Thymus (tissue), 11 donors: ENCODE data around the gene ARSG. TPM values are rescaled to one million over a fixed set of nuclear protein-coding genes. Genes with fewer than 3 reads are reported as not detected.

ENCODE experiments used
- DNase-seq, 9 donors: peaks; one replicate each; pipeline ENCODE4 v3.0.0-alpha.2; 2013; ENCODE audit warnings: low spot score in 9 of 9, low read depth in 6 of 9, missing footprints in 1 of 9
- H3K27ac ChIP-seq, 2 donors: one replicate each; pipeline ENCODE4 v1.5.1; 2013; ENCODE audit warnings: control low read depth in 1 of 2, low read depth in 1 of 2, low read length in 1 of 2, mild to moderate bottlenecking in 1 of 2, moderate library complexity in 1 of 2
- H3K27me3 ChIP-seq, 2 donors: one replicate each; pipeline ENCODE4 v1.5.1; 2013; ENCODE audit warnings: low read length in 1 of 2; ENCODE audit not compliant: control insufficient read depth in 2 of 2, insufficient read depth in 1 of 2
- H3K36me3 ChIP-seq, 2 donors: one replicate each; pipeline ENCODE4 v1.5.1; 2013; ENCODE audit warnings: low read length in 1 of 2, mild to moderate bottlenecking in 1 of 2, moderate library complexity in 1 of 2; ENCODE audit not compliant: control insufficient read depth in 2 of 2, insufficient read depth in 2 of 2
- H3K4me1 ChIP-seq, 2 donors: one replicate each; pipeline ENCODE4 v1.5.1; 2013; ENCODE audit warnings: low read length in 2 of 2; ENCODE audit not compliant: control insufficient read depth in 2 of 2, insufficient read depth in 2 of 2
- H3K4me3 ChIP-seq, 2 donors: one replicate each; pipeline ENCODE4 v1.5.1; 2013; ENCODE audit warnings: low read length in 2 of 2, control low read depth in 1 of 2, mild to moderate bottlenecking in 1 of 2
- H3K9me3 ChIP-seq, 2 donors: one replicate each; pipeline ENCODE4 v1.5.1; 2013; ENCODE audit warnings: low read length in 1 of 2, mild to moderate bottlenecking in 1 of 2; ENCODE audit not compliant: control insufficient read depth in 2 of 2, insufficient read depth in 1 of 2
- WGBS: extraction: QIAGEN DNeasy Blood & Tissue Kit; methylation state at CpG from one replicate; pipeline ENCODE4 v1.1.7; 2013; 5-methylcytosine and 5-hydroxymethylcytosine counted together
- polyA plus RNA-seq: library from polyadenylated mRNA; stranded (reverse); fragments of 200-250 nt; gene quantifications from one replicate; pipeline ENCODE4 v1.2.3, GENCODE V29; 2013
- total RNA-seq: library from RNA; stranded (reverse); fragments of 120-200 nt; gene quantifications from one replicate; pipeline ENCODE4 v1.2.4, GENCODE V29; 2013
- donor health status: healthy.

ARSG gene
- total and polyA plus RNA-seq, 2 donors: 2.6 to 5.2 TPM

DNA sequence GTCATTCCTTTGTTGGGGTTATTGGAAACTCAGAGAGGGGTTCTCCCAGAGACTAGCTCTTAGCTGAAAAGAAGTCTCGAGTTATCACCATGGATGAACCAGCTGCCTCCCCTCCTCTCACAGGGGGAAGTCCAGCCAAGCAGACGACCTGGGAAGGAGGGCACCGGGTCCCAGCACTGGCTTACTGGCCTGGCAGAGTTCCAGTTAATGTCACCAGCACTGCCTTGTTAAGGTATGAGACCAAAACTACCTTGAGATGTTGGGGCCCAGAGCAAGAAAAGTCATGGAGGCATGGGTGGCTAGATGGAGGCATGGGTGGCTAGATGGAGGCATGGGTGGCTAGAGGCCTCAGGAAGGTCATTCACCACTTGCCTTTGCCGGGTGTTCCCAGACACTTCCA lies 93.6 kb downstream of the ARSG start:
- 97% methylated on average over 4 of the region's 4 CpGs for WGBS
- H3K4me3 ChIP-seq: no peak overlapping the region
- no peaks in the 10 kb centered on the region for H3K36me3 ChIP-seq
- no peaks in the 10 kb centered on the region for H3K9me3 ChIP-seq
- peaks cover 8 to 20% of the 10 kb centered on the region in 2 donors for H3K4me1 ChIP-seq
- H3K27ac ChIP-seq: no peak overlapping the region
- no peak for DNase-seq
- no peaks in the 10 kb centered on the region for H3K27me3 ChIP-seq

DNA sequence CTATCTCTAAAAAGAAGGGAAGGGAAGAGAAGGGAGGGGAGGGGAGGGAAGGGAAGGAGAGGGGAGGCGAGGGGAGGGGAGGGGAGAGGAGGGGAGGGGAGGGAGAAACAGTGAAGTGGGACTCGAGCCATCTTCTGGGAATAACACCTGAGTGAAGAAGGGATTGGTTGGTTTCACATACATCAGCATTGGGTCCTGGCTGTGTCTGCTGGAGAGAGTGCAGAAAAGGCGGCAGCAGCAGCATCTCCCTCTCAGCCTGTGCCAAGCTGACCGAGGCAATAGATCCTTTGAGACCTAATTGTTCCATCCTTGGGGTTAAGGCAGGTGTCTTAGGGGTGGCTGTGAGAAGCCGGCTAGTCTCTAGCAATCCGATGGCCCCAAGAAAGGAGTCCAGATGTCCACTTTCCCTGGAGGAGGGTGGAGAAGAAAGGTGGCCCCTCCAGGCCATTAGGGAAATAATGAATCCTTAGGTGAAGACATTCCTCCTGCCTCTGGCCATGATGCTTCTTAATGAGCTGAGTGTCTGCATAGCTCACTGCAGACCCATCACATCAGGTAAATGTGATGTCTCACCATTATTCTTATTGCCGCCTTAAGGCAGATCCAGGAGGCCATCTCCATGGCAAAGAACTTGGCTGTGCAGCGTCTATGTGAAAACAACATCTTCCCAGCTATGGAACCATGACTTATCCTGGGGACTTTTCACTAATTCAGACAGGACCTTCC lies 94.4 kb downstream of the ARSG start:
- WGBS: 91% methylated on average over 8 of the region's 8 CpGs
- no peak overlapping the region for H3K4me3 ChIP-seq
- no peak overlapping the region for H3K27ac ChIP-seq

DNA sequence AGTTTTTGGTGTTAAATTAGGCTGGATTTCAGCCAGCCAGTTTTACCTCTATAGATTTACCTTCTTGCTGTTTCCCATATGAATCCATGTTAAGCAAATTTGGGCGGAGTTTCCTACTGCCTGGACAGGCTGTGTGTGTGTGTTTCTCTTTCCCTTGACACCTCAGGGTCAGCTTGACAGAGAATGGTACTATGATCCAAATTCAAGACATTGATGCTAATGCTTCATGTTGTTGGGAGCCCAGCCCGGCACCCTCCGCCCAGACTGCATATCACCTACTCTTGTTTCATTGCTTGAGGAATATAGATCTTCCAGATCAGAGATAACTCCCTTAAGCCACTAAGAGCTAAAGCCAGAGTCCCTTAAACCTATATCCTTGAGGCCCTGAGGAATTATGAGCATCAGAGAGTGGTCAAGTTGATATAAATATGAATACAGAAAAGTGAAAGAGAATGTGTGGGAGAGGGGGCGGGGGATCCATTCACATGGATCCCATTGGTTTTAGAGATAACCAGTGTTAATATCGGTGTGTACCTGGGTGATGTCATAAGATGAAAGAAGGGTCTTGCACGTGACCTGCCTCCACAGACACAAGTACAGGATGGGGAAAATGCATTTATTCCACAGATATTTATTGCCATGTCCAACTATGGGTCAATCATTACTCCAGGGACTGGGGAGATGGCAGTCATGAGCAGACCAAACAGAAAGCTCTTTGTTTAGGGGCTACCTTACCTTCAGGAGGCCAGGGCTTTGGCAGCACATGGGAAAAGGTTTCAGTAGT lies 96.3 kb downstream of the ARSG start:
- Histone ChIP-seq H3K27me3 (no peaks in the 10 kb centered on the region), H3K36me3 (no peaks in the 10 kb centered on the region), H3K4me3 (no peak overlapping the region), H3K9me3 (no peaks in the 10 kb centered on the region), H3K27ac (no peak overlapping the region), H3K4me1 (peaks cover 8 to 20% of the 10 kb centered on the region in 2 donors)
- 97% methylated on average over 6 of the region's 6 CpGs for WGBS
- no peak for DNase-seq

More for the DNA sequence above, 94.4 kb downstream of the ARSG start:
- Histone ChIP-seq H3K36me3 (no peaks in the 10 kb centered on the region), H3K4me1 (peaks cover 8 to 20% of the 10 kb centered on the region in 2 donors), H3K9me3 (no peaks in the 10 kb centered on the region), H3K27me3 (no peaks in the 10 kb centered on the region)
- DNase-seq: no peak

DNA sequence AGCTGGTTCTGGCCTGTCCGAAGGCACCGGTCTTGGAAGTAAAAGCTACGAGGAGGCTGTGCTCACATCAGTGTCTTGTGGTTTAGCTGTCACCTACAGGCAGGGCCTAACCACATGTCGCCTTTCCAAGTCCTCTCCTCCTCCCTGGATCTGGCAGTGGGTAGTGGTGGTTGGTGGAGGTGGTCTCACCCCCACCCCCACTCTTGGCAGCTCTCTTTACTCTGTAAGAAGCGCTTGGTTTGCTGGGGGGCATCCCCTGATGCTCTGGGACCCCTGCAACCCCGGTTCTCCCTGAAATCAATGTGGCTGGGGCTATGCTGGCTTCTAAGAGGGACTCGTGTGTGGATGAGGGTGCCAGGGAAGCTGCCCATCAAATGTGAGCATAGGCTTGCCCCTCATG lies 97.7 kb downstream of the ARSG start:
- Histone ChIP-seq H3K27me3 (no peaks in the 10 kb centered on the region), H3K9me3 (no peaks in the 10 kb centered on the region), H3K4me1 (peaks cover under 1 to 10% of the 10 kb centered on the region in 2 donors), H3K36me3 (no peaks in the 10 kb centered on the region), H3K4me3 (no peak overlapping the region), H3K27ac (no peak overlapping the region)
- no peak for DNase-seq
- WGBS: 69% methylated on average over 7 of the region's 7 CpGs

DNA sequence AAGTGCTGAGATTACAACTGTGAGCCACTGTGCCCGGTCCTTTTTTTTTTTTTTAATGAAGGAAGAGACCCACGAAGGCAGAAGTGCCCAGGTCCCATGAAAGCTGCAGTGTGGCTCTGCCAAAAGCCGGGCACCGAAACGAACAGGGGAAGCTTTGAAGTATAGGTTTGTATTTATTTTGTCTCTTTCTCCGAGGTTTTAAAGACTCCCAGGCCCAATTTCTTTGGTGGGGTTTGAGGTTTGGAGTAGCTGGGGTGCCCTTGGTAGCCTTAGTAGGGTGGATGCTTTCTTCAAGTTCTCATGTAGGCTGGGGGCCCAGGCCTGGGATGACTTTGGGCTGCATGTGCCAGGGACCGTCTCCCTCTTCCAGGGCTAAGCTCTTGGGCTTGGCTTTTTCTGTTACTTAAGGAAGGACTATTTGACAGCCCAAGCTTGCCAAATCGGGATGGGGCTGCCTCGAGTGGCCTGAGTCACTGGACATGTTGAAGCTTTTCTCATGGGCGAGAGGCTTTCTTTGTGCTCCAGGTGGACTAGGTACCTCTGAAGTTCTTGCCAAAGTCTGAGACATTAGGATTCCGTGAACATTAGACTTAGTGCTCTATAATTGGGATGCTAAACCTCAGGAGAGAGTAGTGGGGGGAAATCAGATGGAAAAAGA lies 99.7 kb downstream of the ARSG start:
- Histone ChIP-seq H3K27me3 (no peaks in the 10 kb centered on the region), H3K9me3 (peaks cover 4 to 13% of the 10 kb centered on the region in 2 donors), H3K27ac (no peak overlapping the region), H3K36me3 (peaks cover 0 to 6% of the 10 kb centered on the region in 2 donors), H3K4me1 (peaks cover 0 to 12% of the 10 kb centered on the region in 2 donors), H3K4me3 (no peak overlapping the region)
- WGBS: 90% methylated on average over 11 of the region's 11 CpGs
- no peak for DNase-seq

DNA sequence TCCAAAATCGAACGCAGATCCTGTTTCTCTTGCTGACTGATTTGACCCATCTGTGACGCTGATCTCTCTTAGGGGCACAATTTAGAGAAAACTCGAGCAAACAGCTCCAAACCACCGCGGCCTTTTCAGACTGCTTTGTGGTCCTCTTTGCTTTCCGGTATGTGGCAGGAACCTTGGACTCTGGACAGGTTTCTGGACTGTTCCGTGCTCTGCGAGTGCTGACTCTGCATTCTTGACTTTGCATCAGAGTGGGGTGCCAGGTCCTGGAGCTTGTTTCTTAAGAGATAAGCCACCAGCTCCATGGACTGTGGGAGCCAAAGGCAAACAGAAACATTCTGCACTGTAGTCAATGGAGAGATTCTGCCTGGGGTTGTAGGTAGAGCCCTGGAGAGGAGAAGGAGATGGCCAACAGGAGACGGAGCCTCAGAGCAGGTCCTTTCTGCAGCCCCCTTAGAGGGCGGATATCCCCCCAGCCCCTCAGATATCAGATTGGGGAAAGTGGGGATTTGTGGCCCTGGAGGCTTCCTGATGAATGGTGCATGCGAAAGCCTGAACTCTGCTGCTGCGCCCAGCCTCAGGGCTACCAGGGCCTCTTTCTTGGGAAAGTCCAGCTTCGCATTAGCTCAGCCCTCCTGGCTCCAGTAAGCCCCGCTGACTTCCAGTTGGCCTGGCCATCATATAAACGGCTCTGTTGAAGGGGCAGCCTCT lies 100.4 kb downstream of the ARSG start:
- DNase-seq: no peak
- Histone ChIP-seq H3K4me1 (peaks cover 4 to 19% of the 10 kb centered on the region in 2 donors), H3K36me3 (peaks cover 0 to 6% of the 10 kb centered on the region in 2 donors), H3K9me3 (peaks cover 4 to 13% of the 10 kb centered on the region in 2 donors), H3K27me3 (no peaks in the 10 kb centered on the region), H3K4me3 (no peak overlapping the region), H3K27ac (no peak overlapping the region)
- WGBS: 94% methylated on average over 16 of the region's 16 CpGs

DNA sequence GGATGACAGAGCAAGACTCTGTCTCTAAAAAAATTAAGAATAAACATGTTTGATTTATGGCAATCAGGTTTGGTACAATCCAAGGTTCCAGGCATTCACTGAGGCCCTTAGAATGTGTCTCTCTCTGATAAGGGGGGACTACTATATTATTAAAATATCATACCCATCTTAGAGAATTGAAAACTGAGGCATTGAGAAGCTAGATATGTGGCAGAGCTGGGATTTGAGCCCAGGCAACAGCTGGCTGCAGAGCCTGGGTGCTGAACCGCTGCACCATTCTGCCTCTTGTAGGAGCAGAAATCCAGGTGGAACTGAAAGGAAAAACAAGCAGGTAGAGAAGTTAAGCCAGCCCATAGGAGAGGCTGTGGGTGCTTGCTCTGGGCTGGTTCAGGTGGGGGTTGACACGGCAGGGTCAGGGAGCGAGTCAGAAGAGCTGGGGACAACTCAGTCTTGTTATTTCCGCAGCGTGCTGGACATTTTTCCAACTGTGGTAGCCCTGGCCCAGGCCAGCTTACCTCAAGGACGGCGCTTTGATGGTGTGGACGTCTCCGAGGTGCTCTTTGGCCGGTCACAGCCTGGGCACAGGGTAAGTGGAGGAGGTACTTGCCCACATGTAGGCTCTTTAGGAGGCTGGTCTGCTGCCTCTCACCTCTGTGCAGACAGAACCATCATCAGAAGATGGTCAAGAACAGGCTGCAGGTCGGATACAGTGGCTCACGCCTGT lies 103.5 kb downstream of the ARSG start:
- peaks cover 0 to 6% of the 10 kb centered on the region in 2 donors for H3K36me3 ChIP-seq
- peaks cover 4 to 13% of the 10 kb centered on the region in 2 donors for H3K9me3 ChIP-seq
- H3K4me1 ChIP-seq: peaks cover 24 to 39% of the 10 kb centered on the region in 2 donors
- 99% methylated on average over 12 of the region's 12 CpGs for WGBS
- H3K27me3 ChIP-seq: no peaks in the 10 kb centered on the region
- no peak overlapping the region for H3K27ac ChIP-seq
- H3K4me3 ChIP-seq: no peak overlapping the region
- no peak for DNase-seq
